ENCODE data around the gene CCDC60. TPM values are rescaled to one million over a fixed set of nuclear protein-coding genes. Genes with fewer than 3 reads are reported as not detected.

The CCDC60 gene
- total RNA-seq, 1 experiment from 2014 or later = not detected

- Mint-ChIP-seq H3K4me3 (ENCODE audit: low read depth, unreplicated experiment) (no peak overlapping the region), H3K9me3 (ENCODE audit: low read depth, unreplicated experiment) (no peaks in the 10 kb centered on the region), H3K36me3 (ENCODE audit: insufficient read depth, unreplicated experiment) (no peaks in the 10 kb centered on the region), H3K4me1 (ENCODE audit: low read depth, unreplicated experiment) (no peaks in the 10 kb centered on the region), H3K27ac (ENCODE audit: unreplicated experiment) (no peak overlapping the region), H3K27me3 (ENCODE audit: unreplicated experiment) (peaks cover 26% of the 10 kb centered on the region)
- no peak for DNase-seq
- intact Hi-C loops (cut with micrococcal nuclease; ENCODE audit: unreplicated experiment) = no loop called here
- no TSS peak for BruUV-seq (replicated peaks)
- TF ChIP-seq CTCF (IDR thresholded peaks at IDR 0.05; ENCODE audit: unreplicated experiment) = no peak
- CTCF ChIA-PET = no interaction called here
Measured at GRCh38 chr12:119374635-119375034, 40.1 kb downstream of the CCDC60 start.

GRCh38 chr12:119375075-119375882, 40.8 kb downstream of the CCDC60 start:
- no peaks in the 10 kb centered on the region for H3K9me3 Mint-ChIP-seq (ENCODE audit: low read depth, unreplicated experiment)
- CTCF ChIA-PET = no interaction called here
- H3K4me1 Mint-ChIP-seq (ENCODE audit: low read depth, unreplicated experiment) = no peaks in the 10 kb centered on the region

GRCh38 chr12:119375883-119376190, 41.3 kb downstream of the CCDC60 start:
- Mint-ChIP-seq H3K36me3 (ENCODE audit: insufficient read depth, unreplicated experiment) (no peaks in the 10 kb centered on the region), H3K27ac (ENCODE audit: unreplicated experiment) (no peak overlapping the region)
- no TSS peak for BruUV-seq (replicated peaks)

More at GRCh38 chr12:119375075-119375882, 40.8 kb downstream of the CCDC60 start:
- H3K27me3 Mint-ChIP-seq (ENCODE audit: unreplicated experiment) = peaks cover 25% of the 10 kb centered on the region
- DNase-seq = no peak
- no peak overlapping the region for H3K4me3 Mint-ChIP-seq (ENCODE audit: low read depth, unreplicated experiment)
- no peak overlapping the region for H3K27ac Mint-ChIP-seq (ENCODE audit: unreplicated experiment)
- no peaks in the 10 kb centered on the region for H3K36me3 Mint-ChIP-seq (ENCODE audit: insufficient read depth, unreplicated experiment)
- intact Hi-C loops (cut with micrococcal nuclease; ENCODE audit: unreplicated experiment) = no loop called here
- no TSS peak for BruUV-seq (replicated peaks)
- TF ChIP-seq CTCF (IDR thresholded peaks at IDR 0.05; ENCODE audit: unreplicated experiment) = no peak

GRCh38 chr12:119378903-119379302, 44.4 kb downstream of the CCDC60 start:
- no peak overlapping the region for H3K4me3 Mint-ChIP-seq (ENCODE audit: low read depth, unreplicated experiment)
- CTCF ChIA-PET = interaction anchor here (1.1 kb wide), 1 partner anchor 11 kb away, joined by 5 read pairs; no protein-coding TSS in a partner anchor
- no peak overlapping the region for H3K27ac Mint-ChIP-seq (ENCODE audit: unreplicated experiment)
- intact Hi-C loops (cut with micrococcal nuclease; ENCODE audit: unreplicated experiment) = no loop called here
- H3K9me3 Mint-ChIP-seq (ENCODE audit: low read depth, unreplicated experiment) = peaks cover 5% of the 10 kb centered on the region
- H3K36me3 Mint-ChIP-seq (ENCODE audit: insufficient read depth, unreplicated experiment) = no peaks in the 10 kb centered on the region
- H3K27me3 Mint-ChIP-seq (ENCODE audit: unreplicated experiment) = peaks cover 25% of the 10 kb centered on the region
- no peaks in the 10 kb centered on the region for H3K4me1 Mint-ChIP-seq (ENCODE audit: low read depth, unreplicated experiment)
- no TSS peak for BruUV-seq (replicated peaks)
- TF ChIP-seq CTCF (IDR thresholded peaks at IDR 0.05; ENCODE audit: unreplicated experiment) = no peak
- no peak for DNase-seq

More at GRCh38 chr12:119375883-119376190, 41.3 kb downstream of the CCDC60 start:
- no peak for DNase-seq
- Mint-ChIP-seq H3K4me3 (ENCODE audit: low read depth, unreplicated experiment) (no peak overlapping the region), H3K4me1 (ENCODE audit: low read depth, unreplicated experiment) (no peaks in the 10 kb centered on the region), H3K9me3 (ENCODE audit: low read depth, unreplicated experiment) (no peaks in the 10 kb centered on the region), H3K27me3 (ENCODE audit: unreplicated experiment) (peaks cover 25% of the 10 kb centered on the region)
- no peak for TF ChIP-seq CTCF (IDR thresholded peaks at IDR 0.05; ENCODE audit: unreplicated experiment)
- CTCF ChIA-PET = no interaction called here
- intact Hi-C loops (cut with micrococcal nuclease; ENCODE audit: unreplicated experiment) = no loop called here

Measured in Calu3 (cell line).